CD4-positive, alpha-beta T cell treated with Interleukin-4 for 1 hour (primary cell): ENCODE measurements around the gene SMIM9.

Experiments
- DNase-seq, 2 donors: peaks; one replicate each; pipeline ENCODE4 v3.0.0-alpha.2; 2020 to 2022

The SMIM9 gene

DNA sequence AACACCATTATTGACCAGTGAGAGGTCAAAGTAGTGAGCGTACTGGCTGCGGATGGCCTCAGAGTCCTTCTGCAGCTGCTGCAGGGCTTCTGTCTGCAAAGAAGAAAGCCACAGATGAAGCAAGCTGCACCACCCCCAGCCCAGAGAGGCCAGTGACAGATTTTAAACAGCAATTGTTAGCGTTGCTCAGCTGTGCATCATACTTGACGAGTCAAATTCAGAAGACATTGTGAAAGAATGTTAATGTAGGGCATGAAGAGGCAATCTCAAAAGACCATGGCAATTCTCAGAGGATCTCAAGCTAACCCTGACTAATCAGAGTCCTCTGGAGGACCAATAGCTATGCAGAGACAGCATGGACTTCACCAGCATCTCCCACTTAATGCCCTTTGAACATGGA, 55.2 kb downstream of the SMIM9 start:
- DNase-seq, result no peak

GRCh38 chrX:154776753-154777152, 57.7 kb downstream of the SMIM9 start:
- DNase-seq, result no peak

GRCh38 chrX:154775419-154776349, 58.8 kb downstream of the SMIM9 start:
- no peak for DNase-seq

- DNase-seq, result no peak
These were observed 59.8 kb downstream of the SMIM9 start for GRCh38 chrX:154774622-154775021.
